HepG2 (cell line): ENCODE data around the gene PPP1R9B. TPM values are rescaled to one million over a fixed set of nuclear protein-coding genes. Genes with fewer than 3 reads are reported as not detected.

Experiments
- CAMTA2 ChIP-seq: sonication (generic); formaldehyde crosslinking; IDR thresholded peaks from 2 replicates; pipeline ENCODE4 v1.4.0; 2020; ENCODE audit warnings: mild to moderate bottlenecking, missing genetic modification reagents, borderline replicate concordance
- EHMT2 ChIP-seq: fragments of 200-600 bp; sonication (generic); IDR thresholded peaks from 2 replicates; pipeline ENCODE4 v1.7.0; 2017; ENCODE audit warnings: antibody characterized with exemption, low read depth, low read length, borderline replicate concordance
- ELF4 ChIP-seq: sonication (generic); formaldehyde crosslinking; IDR thresholded peaks from 2 replicates; pipeline ENCODE4 v1.5.0; 2020; ENCODE audit warnings: missing genetic modification reagents, mild to moderate bottlenecking, moderate library complexity, borderline replicate concordance
- ESRRA ChIP-seq: sonication (generic); formaldehyde crosslinking; IDR thresholded peaks from 2 replicates; pipeline ENCODE4 v1.5.1; 2020; ENCODE audit warnings: mild to moderate bottlenecking, low read depth, missing genetic modification reagents
- HCFC1 ChIP-seq: fragments of 150-350 bp; IDR thresholded peaks from 2 replicates; pipeline ENCODE4 v1.6.1; 2014; ENCODE audit warnings: low read depth, low read length
- KAT8 ChIP-seq: IDR thresholded peaks from 2 replicates; pipeline ENCODE4 v1.6.1; 2016; ENCODE audit warnings: missing genetic modification reagents, missing compliant biosample characterization
- POLR2G ChIP-seq: fragments of 200-400 bp; formaldehyde crosslinking; IDR thresholded peaks from 2 replicates; pipeline ENCODE4 v1.6.1; 2018; ENCODE audit warnings: mild to moderate bottlenecking, low read depth, low read length, moderate library complexity
- RBM22 ChIP-seq: fragments of 200-400 bp; formaldehyde crosslinking; optimal IDR thresholded peaks from 2 replicates; pipeline ENCODE3; 2017; ENCODE audit warnings: mild to moderate bottlenecking, low read length, moderate library complexity
- REL ChIP-seq: sonication (generic); formaldehyde crosslinking; conservative IDR thresholded peaks from 2 replicates; pipeline ENCODE4 v1.8.0; 2022; ENCODE audit warnings: mild to moderate bottlenecking, missing genetic modification reagents, moderate library complexity
- RFX1 ChIP-seq: fragments of 450-650 bp; IDR thresholded peaks from 2 replicates; pipeline ENCODE4 v1.6.1; 2017
- RORA ChIP-seq: sonication (generic); formaldehyde crosslinking; IDR thresholded peaks from 2 replicates; pipeline ENCODE4 v1.5.0; 2020; ENCODE audit warnings: mild to moderate bottlenecking, missing genetic modification reagents, moderate library complexity
- SATB2 ChIP-seq: sonication (generic); formaldehyde crosslinking; IDR thresholded peaks from 2 replicates; pipeline ENCODE4 v1.5.0; 2020; ENCODE audit warnings: missing genetic modification reagents
- SCMH1 ChIP-seq: sonication (generic); formaldehyde crosslinking; IDR thresholded peaks from 2 replicates; pipeline ENCODE4 v1.9.0; 2021; ENCODE audit warnings: missing genetic modification reagents, mild to moderate bottlenecking, borderline replicate concordance
- SIN3A ChIP-seq: IDR thresholded peaks from 2 replicates; pipeline ENCODE4 v1.6.1; 2011; ENCODE audit warnings: low read depth, mild to moderate bottlenecking, control low read depth, low read length, borderline replicate concordance
- SMYD3 ChIP-seq: sonication (generic); formaldehyde crosslinking; IDR thresholded peaks from 2 replicates; pipeline ENCODE4 v1.8.1; 2023; ENCODE audit warnings: mild to moderate bottlenecking, missing genetic modification reagents
- YY1 ChIP-seq: IDR thresholded peaks from 2 replicates; pipeline ENCODE4 v1.6.1; 2011; ENCODE audit warnings: low read length, low read depth, moderate library complexity, mild to moderate bottlenecking; ENCODE audit not compliant: insufficient read depth, insufficient replicate concordance
- ZNF205 ChIP-seq: IDR thresholded peaks from 2 replicates; pipeline ENCODE4 v1.6.1; 2018; ENCODE audit warnings: missing biosample characterization, missing genetic modification reagents
- ZNF282 ChIP-seq: fragments of 450-650 bp; IDR thresholded peaks from 2 replicates; pipeline ENCODE4 v1.6.1; 2018; ENCODE audit not compliant: partially characterized antibody
- ZNF30 ChIP-seq: sonication (generic); formaldehyde crosslinking; IDR thresholded peaks from 2 replicates; pipeline ENCODE4 v1.5.0; 2020; ENCODE audit warnings: mild to moderate bottlenecking, missing genetic modification reagents
- ZNF329 ChIP-seq: sonication (generic); formaldehyde crosslinking; IDR thresholded peaks from 2 replicates; pipeline ENCODE4 v1.9.0; 2021; ENCODE audit warnings: low read depth, mild to moderate bottlenecking, missing genetic modification reagents
- ZNF558 ChIP-seq: sonication (generic); formaldehyde crosslinking; IDR thresholded peaks from 2 replicates; pipeline ENCODE4 v1.9.0; 2022; ENCODE audit warnings: mild to moderate bottlenecking, missing genetic modification reagents, borderline replicate concordance
- ZNF616 ChIP-seq: sonication (generic); formaldehyde crosslinking; IDR thresholded peaks from 2 replicates; pipeline ENCODE4 v1.5.0; 2020; ENCODE audit warnings: low read depth, mild to moderate bottlenecking, missing genetic modification reagents
- ZNF883 ChIP-seq: sonication (generic); formaldehyde crosslinking; IDR thresholded peaks from 2 replicates; pipeline ENCODE4 v1.5.1; 2020; ENCODE audit warnings: mild to moderate bottlenecking, missing genetic modification reagents; ENCODE audit errors: not compliant biosample characterization
- polyA plus RNA-seq, 8 experiments: library from polyadenylated mRNA; depleted of rRNA in 3 of 8; stranded (reverse) in 7 of 8; unstranded in 1 of 8; fragments of >200 nt; fragmentation: Illumina TruSeq in 4 of 8; extraction: Trizol in 4 of 8; gene quantifications; 2 replicates each; pipeline versions ENCODE4 v1.2.1 to v1.2.3, GENCODE V29; 2011 to 2016; ENCODE audit warnings: low read depth in 4 of 8, missing spikeins in 1 of 8, mixed read lengths in 1 of 8; ENCODE audit not compliant: insufficient read depth in 1 of 8
- total RNA-seq, 5 experiments: library from RNA; depleted of rRNA; stranded (reverse); fragments of >200 nt; fragmentation: Illumina TruSeq; extraction: Trizol; gene quantifications; 2 replicates each; pipeline ENCODE4 v1.2.3, GENCODE V29; 2016; ENCODE audit warnings: low read depth in 1 of 5
- TF ChIP-seq, protein P1 (sequence below): sonication (generic); formaldehyde crosslinking; IDR thresholded peaks from 2 replicates; pipeline ENCODE4 v1.8.1; 2022; ENCODE audit warnings: low read depth, mild to moderate bottlenecking, missing genetic modification reagents
- TF ChIP-seq, protein P2 (sequence below): IDR thresholded peaks from 2 replicates; pipeline ENCODE4 v1.6.1; 2016; ENCODE audit warnings: mild to moderate bottlenecking, missing biosample characterization, missing genetic modification reagents
- TF ChIP-seq, protein P3 (sequence below): IDR thresholded peaks from 2 replicates; pipeline ENCODE4 v1.6.1; 2016; ENCODE audit warnings: missing genetic modification reagents, missing compliant biosample characterization

Gene PPP1R9B
- total and polyA plus RNA-seq, 2 of the 13 experiments (the other 11 are each of a cell fraction or from before 2014, with no cell fraction given) = 9.4 to 15.8 TPM

DNA sequence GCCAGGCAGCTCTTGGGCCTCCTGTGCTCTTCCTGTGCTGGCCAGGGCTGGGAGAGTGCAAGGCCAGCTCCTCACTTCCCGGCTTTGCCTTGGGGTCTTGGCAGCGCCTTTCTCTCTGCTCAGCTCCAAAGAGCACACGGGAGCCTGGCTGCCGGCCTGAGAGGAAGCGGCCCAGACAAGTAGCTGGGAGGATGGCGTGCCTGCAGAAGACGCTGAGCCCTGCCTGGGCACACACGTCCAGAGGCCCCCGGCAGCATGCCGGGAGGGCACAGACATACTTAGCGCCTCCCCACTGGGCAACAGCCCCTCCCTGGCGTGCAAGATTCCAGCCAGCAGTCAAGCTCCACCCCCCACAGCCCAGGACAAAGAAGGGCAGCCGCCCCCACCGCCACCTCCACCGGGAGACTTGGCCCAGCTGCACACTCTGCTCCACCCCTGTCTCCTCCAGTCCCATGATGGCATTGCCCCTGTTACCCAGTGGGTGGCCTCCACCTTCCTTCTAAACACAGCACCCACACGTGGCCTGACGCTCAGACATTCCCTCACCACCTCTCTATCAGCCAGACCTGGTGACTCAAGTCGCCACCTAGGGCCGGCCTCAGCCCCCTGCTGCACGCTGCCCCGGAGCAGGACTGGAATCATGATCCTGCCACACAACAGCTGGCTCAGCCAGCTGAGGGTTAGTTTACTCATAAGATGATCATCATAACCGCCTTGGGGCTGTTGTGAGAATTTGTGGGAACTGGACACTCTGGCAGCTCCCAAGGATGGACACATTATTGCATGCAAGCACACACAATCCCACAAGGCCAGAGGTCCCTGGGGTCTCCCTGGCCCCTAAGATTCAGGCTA lies 27.7 kb upstream of the PPP1R9B start (continued):
- TF ChIP-seq, protein P1, sequence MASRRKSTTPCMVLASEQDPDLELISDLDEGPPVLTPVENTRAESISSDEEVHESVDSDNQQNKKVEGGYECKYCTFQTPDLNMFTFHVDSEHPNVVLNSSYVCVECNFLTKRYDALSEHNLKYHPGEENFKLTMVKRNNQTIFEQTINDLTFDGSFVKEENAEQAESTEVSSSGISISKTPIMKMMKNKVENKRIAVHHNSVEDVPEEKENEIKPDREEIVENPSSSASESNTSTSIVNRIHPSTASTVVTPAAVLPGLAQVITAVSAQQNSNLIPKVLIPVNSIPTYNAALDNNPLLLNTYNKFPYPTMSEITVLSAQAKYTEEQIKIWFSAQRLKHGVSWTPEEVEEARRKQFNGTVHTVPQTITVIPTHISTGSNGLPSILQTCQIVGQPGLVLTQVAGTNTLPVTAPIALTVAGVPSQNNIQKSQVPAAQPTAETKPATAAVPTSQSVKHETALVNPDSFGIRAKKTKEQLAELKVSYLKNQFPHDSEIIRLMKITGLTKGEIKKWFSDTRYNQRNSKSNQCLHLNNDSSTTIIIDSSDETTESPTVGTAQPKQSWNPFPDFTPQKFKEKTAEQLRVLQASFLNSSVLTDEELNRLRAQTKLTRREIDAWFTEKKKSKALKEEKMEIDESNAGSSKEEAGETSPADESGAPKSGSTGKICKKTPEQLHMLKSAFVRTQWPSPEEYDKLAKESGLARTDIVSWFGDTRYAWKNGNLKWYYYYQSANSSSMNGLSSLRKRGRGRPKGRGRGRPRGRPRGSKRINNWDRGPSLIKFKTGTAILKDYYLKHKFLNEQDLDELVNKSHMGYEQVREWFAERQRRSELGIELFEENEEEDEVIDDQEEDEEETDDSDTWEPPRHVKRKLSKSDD (CRISPR knock-in tag) = 0 out of 2 replicates have a peak, but pooled peaks have one; percentile 42
- no peak for TF ChIP-seq SMYD3 (CRISPR knock-in tag)
- TF ChIP-seq ZNF205 (CRISPR knock-in tag) = peak; percentile 79; the same call in 1 of the 2 replicates
- no peak for TF ChIP-seq HCFC1
- TF ChIP-seq, protein P2, sequence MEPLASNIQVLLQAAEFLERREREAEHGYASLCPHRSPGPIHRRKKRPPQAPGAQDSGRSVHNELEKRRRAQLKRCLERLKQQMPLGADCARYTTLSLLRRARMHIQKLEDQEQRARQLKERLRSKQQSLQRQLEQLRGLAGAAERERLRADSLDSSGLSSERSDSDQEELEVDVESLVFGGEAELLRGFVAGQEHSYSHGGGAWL = peak; percentile 56; the same call in 1 of the 2 replicates
- no peak for TF ChIP-seq SCMH1 (CRISPR knock-in tag)
- TF ChIP-seq ELF4 (CRISPR knock-in tag) = no peak
- peak; percentile 93; the same call in 1 of the 2 replicates for TF ChIP-seq CAMTA2 (CRISPR knock-in tag)
- no peak for TF ChIP-seq ZNF329
- peak; percentile 40 for TF ChIP-seq YY1
- TF ChIP-seq KAT8 (CRISPR knock-in tag) = peak; percentile 63; the same call in 1 of the 2 replicates
- no peak for TF ChIP-seq RORA
- TF ChIP-seq ZNF558 = peak; percentile 50; the same call in 1 of the 2 replicates
- no peak for TF ChIP-seq EHMT2
- TF ChIP-seq RFX1 = no peak
- no peak for TF ChIP-seq ZNF30 (CRISPR knock-in tag)
- no peak for TF ChIP-seq REL (CRISPR knock-in tag)
- no peak; the same call in 1 of the 2 replicates for TF ChIP-seq SIN3A
- TF ChIP-seq ZNF282 = no peak
- peak; percentile 45 for TF ChIP-seq POLR2G
- TF ChIP-seq, protein P3, sequence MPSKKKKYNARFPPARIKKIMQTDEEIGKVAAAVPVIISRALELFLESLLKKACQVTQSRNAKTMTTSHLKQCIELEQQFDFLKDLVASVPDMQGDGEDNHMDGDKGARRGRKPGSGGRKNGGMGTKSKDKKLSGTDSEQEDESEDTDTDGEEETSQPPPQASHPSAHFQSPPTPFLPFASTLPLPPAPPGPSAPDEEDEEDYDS = peak; percentile 48; the same call in 1 of the 2 replicates
- no peak for TF ChIP-seq ZNF616 (CRISPR knock-in tag)
- TF ChIP-seq RBM22 = no peak
- 0 out of 2 replicates have a peak, but pooled peaks have one; percentile 15 for TF ChIP-seq ESRRA (CRISPR knock-in tag)
- TF ChIP-seq SATB2 (CRISPR knock-in tag) = no peak
- no peak for TF ChIP-seq ZNF883 (CRISPR knock-in tag)
